Measurements from ENCODE around the gene ZMIZ1.

The ZMIZ1 gene

GRCh38 chr10:79342295-79342761 lies 273.6 kb downstream of the ZMIZ1 start:
- no peak for TF ChIP-seq CTCF (IDR thresholded peaks at IDR 0.05; ENCODE audit: extremely low read depth, missing control alignments)
- no peak for DNase-seq (ENCODE audit: low spot score)

- no peak for DNase-seq (ENCODE audit: low spot score)
- TF ChIP-seq CTCF (IDR thresholded peaks at IDR 0.05; ENCODE audit: extremely low read depth, missing control alignments): no peak
Measured at GRCh38 chr10:79342811-79343561, 274.2 kb downstream of the ZMIZ1 start.

- DNase-seq (ENCODE audit: low spot score): no peak
- TF ChIP-seq CTCF (IDR thresholded peaks at IDR 0.05; ENCODE audit: extremely low read depth, missing control alignments): no peak
Measured at GRCh38 chr10:79344502-79345195, 275.9 kb downstream of the ZMIZ1 start.

GRCh38 chr10:79345241-79346011 lies 276.7 kb downstream of the ZMIZ1 start:
- DNase-seq (ENCODE audit: low spot score): no peak
- no peak for TF ChIP-seq CTCF (IDR thresholded peaks at IDR 0.05; ENCODE audit: extremely low read depth, missing control alignments)

- TF ChIP-seq CTCF (IDR thresholded peaks at IDR 0.05; ENCODE audit: extremely low read depth, missing control alignments): no peak
- no peak for DNase-seq (ENCODE audit: low spot score)
Measured at GRCh38 chr10:79346012-79346340, 277.2 kb downstream of the ZMIZ1 start.

- peak; percentile 13 for DNase-seq (ENCODE audit: low spot score)
- no peak for TF ChIP-seq CTCF (IDR thresholded peaks at IDR 0.05; ENCODE audit: extremely low read depth, missing control alignments)
Measured at GRCh38 chr10:79346388-79347225, 277.8 kb downstream of the ZMIZ1 start.
